Measurements from ENCODE around the gene ACO2. TPM values are rescaled to one million over a fixed set of nuclear protein-coding genes. Genes with fewer than 3 reads are reported as not detected.

Gene ACO2
- total RNA-seq, 2 experiments from 2014 or later = 69.5 to 71.9 TPM

GRCh38 chr22:41578114-41578513 lies 109.2 kb downstream of the ACO2 start:
- no peaks in the 10 kb centered on the region for H3K9me3 ChIP-seq (ENCODE audit: control insufficient read depth in 1 of 2, insufficient read depth in 1 of 2, low read length in 2 of 2)
- H3K4me1 Mint-ChIP-seq (ENCODE audit: low read depth) = no peaks in the 10 kb centered on the region
- no peak overlapping the region for H3K4me3 ChIP-seq (ENCODE audit: low read length)
- H3K27ac Mint-ChIP-seq = no peak overlapping the region
- POLR2A ChIA-PET = no interaction called here
- H3K36me3 Mint-ChIP-seq (ENCODE audit: low read depth) = peaks cover 42% of the 10 kb centered on the region
- no peak overlapping the region for H3K4me3 Mint-ChIP-seq
- H3K27me3 Mint-ChIP-seq = no peaks in the 10 kb centered on the region
- intact Hi-C loops (cut with DNase I, micrococcal nuclease) = no loop called here
- no peak for TF ChIP-seq CTCF (IDR thresholded peaks at IDR 0.05)
- H3K27me3 ChIP-seq (ENCODE audit: control insufficient read depth in 1 of 2, insufficient read depth in 2 of 2, low read length in 2 of 2) = no peaks in the 10 kb centered on the region
- no peak for DNase-seq
- ATAC-seq (ENCODE audit: poor library complexity) = no peak
- peaks cover 46% of the 10 kb centered on the region for H3K36me3 ChIP-seq (ENCODE audit: insufficient read depth, low read length)
- H3K9me3 Mint-ChIP-seq = no peaks in the 10 kb centered on the region
- no peak overlapping the region for H3K27ac ChIP-seq (ENCODE audit: low read depth in 1 of 2, low read length in 2 of 2)
- CTCF ChIA-PET = no interaction called here
- H3K4me1 ChIP-seq (ENCODE audit: insufficient read depth, low read length) = no peaks in the 10 kb centered on the region

Other genes with a start within 250 kb of the ACO2 start
- 1 to 10 TPM; 1.7 to 1.8 TPM for gene CHADL, start 228.2 kb upstream of the ACO2 start, total RNA-seq
- gene RANGAP1, start 182.9 kb upstream of the ACO2 start, total RNA-seq = 100 to 1,000 TPM; 163 to 172 TPM
- 10 to 100 TPM; 29.5 to 32.7 TPM for gene ZC3H7B, start 167.6 kb upstream of the ACO2 start, total RNA-seq
- gene TEF, start 87.2 kb upstream of the ACO2 start, total RNA-seq = 1 to 10 TPM; 2.4 to 2.6 TPM
- 10 to 100 TPM; 21.0 to 26.7 TPM for gene TOB2, start 22.3 kb upstream of the ACO2 start, total RNA-seq
- 10 to 100 TPM; 41.3 to 44.2 TPM for gene PHF5A, start 425 bp upstream of the ACO2 start, total RNA-seq
- 10 to 100 TPM; 13.4 to 17.3 TPM for gene POLR3H, start 75.4 kb downstream of the ACO2 start, total RNA-seq
- gene CSDC2, start 91.9 kb downstream of the ACO2 start, total RNA-seq = not detected
- gene PMM1, start 120.7 kb downstream of the ACO2 start, total RNA-seq = 10 to 100 TPM; 24.8 to 25.5 TPM
- gene DESI1, start 151.9 kb downstream of the ACO2 start, total RNA-seq = 10 to 100 TPM; 12.7 to 13.0 TPM
- 100 to 1,000 TPM; 162 TPM for gene XRCC6, start 152.2 kb downstream of the ACO2 start, total RNA-seq
- 100 to 1,000 TPM; 134 to 140 TPM for gene SNU13, start 219.8 kb downstream of the ACO2 start, total RNA-seq
- 10 to 100 TPM; 64.4 to 81.0 TPM for gene MEI1, start 230.4 kb downstream of the ACO2 start, total RNA-seq

Measured in CD4-positive, alpha-beta T cell (primary cell).